Stimulated activated CD4-positive, alpha-beta T cell treated with anti-CD3 and anti-CD28 coated beads, Interleukin-1b, Interleukin-23, amount 100 ng/mL, for 24 hours (primary cell): ENCODE measurements around the gene CFAP61.
A peak's percentile ranks its signal among the peaks of the same experiment; 100 is the strongest.
"Not testable (repeated sequence)": the region's sequence is repeated elsewhere in the genome, so short reads cannot be mapped to it uniquely, and the experiment has no call there.

Source experiments
- DNase-seq, 4 experiments: peaks; one replicate each; pipeline ENCODE4 v3.0.0-alpha.2; 2020; ENCODE audit warnings: low read depth in 4 of 4, low spot score in 1 of 4

CFAP61 gene

GRCh38 chr20:20227013-20227571 lies 174.8 kb downstream of the CFAP61 start:
- no peak for DNase-seq

GRCh38 chr20:20228351-20228750 lies 176.0 kb downstream of the CFAP61 start:
- DNase-seq = no peak

GRCh38 chr20:20229595-20229994 lies 177.3 kb downstream of the CFAP61 start:
- no peak for DNase-seq

- DNase-seq = no peak
Measured at GRCh38 chr20:20230741-20231140, 178.4 kb downstream of the CFAP61 start.

GRCh38 chr20:20231528-20232298 lies 179.4 kb downstream of the CFAP61 start:
- no peak for DNase-seq

GRCh38 chr20:20233041-20233514 lies 180.7 kb downstream of the CFAP61 start:
- DNase-seq = no peak

- DNase-seq = no peak
Measured at GRCh38 chr20:20235681-20236080, 183.3 kb downstream of the CFAP61 start.

- DNase-seq = peak in 1 of 4 experiments; percentile 3
Measured at GRCh38 chr20:20237093-20237959, 185.0 kb downstream of the CFAP61 start.

- DNase-seq = no peak
Measured at GRCh38 chr20:20241976-20242375, 189.6 kb downstream of the CFAP61 start.

GRCh38 chr20:20244384-20244783 lies 192.1 kb downstream of the CFAP61 start:
- not testable (repeated sequence) for DNase-seq

GRCh38 chr20:20246996-20247633 lies 194.8 kb downstream of the CFAP61 start:
- no peak for DNase-seq

GRCh38 chr20:20248620-20249200 lies 196.4 kb downstream of the CFAP61 start:
- no peak for DNase-seq

- DNase-seq = no peak
Measured at GRCh38 chr20:20251317-20251716, 199.0 kb downstream of the CFAP61 start.

GRCh38 chr20:20251836-20252235 lies 199.5 kb downstream of the CFAP61 start:
- no peak for DNase-seq

- no peak for DNase-seq
Measured at GRCh38 chr20:20253039-20253743, 200.9 kb downstream of the CFAP61 start.

GRCh38 chr20:20253744-20254330 lies 201.5 kb downstream of the CFAP61 start:
- DNase-seq = no peak

- no peak for DNase-seq
Measured at GRCh38 chr20:20255099-20255498, 202.8 kb downstream of the CFAP61 start.

- no peak for DNase-seq
Measured at GRCh38 chr20:20259533-20259932, 207.2 kb downstream of the CFAP61 start.

- no peak for DNase-seq
Measured at GRCh38 chr20:20261159-20261558, 208.8 kb downstream of the CFAP61 start.

- DNase-seq = no peak
Measured at GRCh38 chr20:20265210-20265609, 212.9 kb downstream of the CFAP61 start.
